Thoracic aorta (tissue), 2 donors: Measurements from ENCODE around the gene NARS2. TPM values are rescaled to one million over a fixed set of nuclear protein-coding genes. Genes with fewer than 3 reads are reported as not detected.
"Not testable (repeated sequence)": the region's sequence is repeated elsewhere in the genome, so short reads cannot be mapped to it uniquely, and the experiment has no call there.

Source experiments
- ATAC-seq: fragments of 150-250 bp; one replicate; pipeline ENCODE4 v1.8.0; 2017; ENCODE audit warnings: low read depth; ENCODE audit not compliant: insufficient number of reproducible peaks, low FRiP score
- DNase-seq: peaks from one replicate; pipeline ENCODE4 v3.0.0-alpha.2; 2020; ENCODE audit warnings: low spot score
- H3K27ac ChIP-seq, 2 donors: fragments of 200-600 bp; sonication (generic); 1 replicate in 1 of 2; 2 replicates in 1 of 2; pipeline ENCODE4 v1.5.1; 2016; ENCODE audit warnings: mild to moderate bottlenecking in 2 of 2, moderate library complexity in 2 of 2
- H3K27me3 ChIP-seq: fragments of 200-600 bp; sonication (generic); replicated peaks from 2 replicates; pipeline ENCODE4 v1.6.0; 2016; ENCODE audit warnings: mild to moderate bottlenecking; ENCODE audit not compliant: insufficient read depth
- H3K36me3 ChIP-seq: fragments of 200-600 bp; sonication (generic); one replicate; pipeline ENCODE4 v1.5.1; 2016
- H3K4me1 ChIP-seq, 2 donors: fragments of 200-600 bp; sonication (generic); 1 replicate in 1 of 2; 2 replicates in 1 of 2; pipeline versions ENCODE4 v1.5.1 to v1.6.0; 2016; ENCODE audit warnings: low read depth in 2 of 2, mild to moderate bottlenecking in 1 of 2; ENCODE audit not compliant: control insufficient read depth in 1 of 2
- H3K4me3 ChIP-seq: fragments of 200-600 bp; sonication (generic); 2 replicates; pipeline ENCODE4 v1.5.1; 2016; ENCODE audit warnings: mild to moderate bottlenecking
- H3K9me3 ChIP-seq: fragments of 200-600 bp; sonication (generic); 2 replicates; pipeline ENCODE4 v1.5.1; 2016
- CTCF ChIP-seq: fragments of 200-600 bp; sonication (generic); IDR thresholded peaks from one replicate; pipeline ENCODE4 v1.5.1; 2019; ENCODE audit warnings: antibody characterized with exemption
- total RNA-seq, 2 donors: library from RNA; depleted of rRNA; stranded (reverse); fragments of >200 nt; gene quantifications; one replicate each; pipeline versions ENCODE4 v1.1.0 to v1.2.3, GENCODE V29; 2016

Gene NARS2
- total RNA-seq, 2 donors from 2014 or later, result 5.6 to 9.2 TPM

GRCh38 chr11:78564490-78565467, 9.9 kb downstream of the NARS2 start:
- no peaks in the 10 kb centered on the region for H3K27me3 ChIP-seq
- H3K9me3 ChIP-seq, result no peaks in the 10 kb centered on the region
- H3K36me3 ChIP-seq, result peaks cover 9% of the 10 kb centered on the region
- peak; percentile 80 for TF ChIP-seq CTCF
- no peak overlapping the region for H3K27ac ChIP-seq
- H3K4me3 ChIP-seq, result no peak overlapping the region
- no peak for DNase-seq
- peaks cover 18 to 36% of the 10 kb centered on the region in 2 donors for H3K4me1 ChIP-seq
- ATAC-seq, result no peak

- H3K4me3 ChIP-seq, H3K27ac ChIP-seq, H3K27me3 ChIP-seq, H3K36me3 ChIP-seq, H3K9me3 ChIP-seq, DNase-seq, ATAC-seq: not testable (repeated sequence)
- H3K4me1 ChIP-seq, result peaks cover 18 to 36% of the 10 kb centered on the region in 2 donors
These were observed 10.6 kb downstream of the NARS2 start for GRCh38 chr11:78564037-78564436.

- not testable (repeated sequence) for H3K36me3 ChIP-seq, DNase-seq, ATAC-seq, H3K4me3 ChIP-seq, H3K27me3 ChIP-seq, H3K9me3 ChIP-seq
- peaks cover 18 to 36% of the 10 kb centered on the region in 2 donors for H3K4me1 ChIP-seq
- peak overlapping the region; percentile 62 to 68 for H3K27ac ChIP-seq
These were observed 11.6 kb downstream of the NARS2 start for GRCh38 chr11:78563090-78563489.

GRCh38 chr11:78562398-78562797, 12.3 kb downstream of the NARS2 start:
- DNase-seq (no peak), ATAC-seq (peak; percentile 16)
- Histone ChIP-seq H3K9me3 (no peaks in the 10 kb centered on the region), H3K27me3 (no peaks in the 10 kb centered on the region), H3K27ac (peak overlapping the region; percentile 62 to 68), H3K4me1 (peaks cover 18 to 36% of the 10 kb centered on the region in 2 donors), H3K4me3 (peak overlapping the region; percentile 5), H3K36me3 (peaks cover 9% of the 10 kb centered on the region)
- TF ChIP-seq CTCF, result no peak

- DNase-seq (no peak), ATAC-seq (no peak)
- Histone ChIP-seq H3K4me3 (peak overlapping the region; percentile 44), H3K27me3 (no peaks in the 10 kb centered on the region), H3K4me1 (peaks cover 18 to 36% of the 10 kb centered on the region in 2 donors), H3K36me3 (peaks cover 9% of the 10 kb centered on the region), H3K27ac (peak overlapping the region; percentile 62 to 68), H3K9me3 (no peaks in the 10 kb centered on the region)
- TF ChIP-seq CTCF, result no peak
These were observed 13.7 kb downstream of the NARS2 start for GRCh38 chr11:78560826-78561484.

- Histone ChIP-seq H3K4me3 (no peak overlapping the region), H3K4me1 (peaks cover 18 to 36% of the 10 kb centered on the region in 2 donors), H3K27me3 (no peaks in the 10 kb centered on the region), H3K9me3 (no peaks in the 10 kb centered on the region), H3K36me3 (peaks cover 2% of the 10 kb centered on the region), H3K27ac (peak overlapping the region in 1 of 2 donors; percentile 68)
- ATAC-seq, result no peak
- DNase-seq, result no peak
- TF ChIP-seq CTCF, result no peak
These were observed 14.5 kb downstream of the NARS2 start for GRCh38 chr11:78560153-78560552.
